Choroid plexus epithelial cell (primary cell): ENCODE measurements around the gene LCP2.
A peak's percentile ranks its signal among the peaks of the same experiment; 100 is the strongest.

Source experiments
- DNase-seq: peaks from one replicate; pipeline ENCODE4 v3.0.0-alpha.2; 2010; ENCODE audit warnings: low read depth
- H3K4me3 ChIP-seq: 2 replicates; pipeline ENCODE4 v1.5.1; 2011; ENCODE audit warnings: low read depth, mild to moderate bottlenecking, control low read depth, low read length, moderate library complexity
- TF ChIP-seq, protein P1 (sequence below): conservative IDR thresholded peaks from 2 replicates; pipeline ENCODE4 v1.5.1; 2011; ENCODE audit warnings: low read depth, mild to moderate bottlenecking, control low read depth, inconsistent platforms, low read length, moderate library complexity

LCP2 gene

DNA sequence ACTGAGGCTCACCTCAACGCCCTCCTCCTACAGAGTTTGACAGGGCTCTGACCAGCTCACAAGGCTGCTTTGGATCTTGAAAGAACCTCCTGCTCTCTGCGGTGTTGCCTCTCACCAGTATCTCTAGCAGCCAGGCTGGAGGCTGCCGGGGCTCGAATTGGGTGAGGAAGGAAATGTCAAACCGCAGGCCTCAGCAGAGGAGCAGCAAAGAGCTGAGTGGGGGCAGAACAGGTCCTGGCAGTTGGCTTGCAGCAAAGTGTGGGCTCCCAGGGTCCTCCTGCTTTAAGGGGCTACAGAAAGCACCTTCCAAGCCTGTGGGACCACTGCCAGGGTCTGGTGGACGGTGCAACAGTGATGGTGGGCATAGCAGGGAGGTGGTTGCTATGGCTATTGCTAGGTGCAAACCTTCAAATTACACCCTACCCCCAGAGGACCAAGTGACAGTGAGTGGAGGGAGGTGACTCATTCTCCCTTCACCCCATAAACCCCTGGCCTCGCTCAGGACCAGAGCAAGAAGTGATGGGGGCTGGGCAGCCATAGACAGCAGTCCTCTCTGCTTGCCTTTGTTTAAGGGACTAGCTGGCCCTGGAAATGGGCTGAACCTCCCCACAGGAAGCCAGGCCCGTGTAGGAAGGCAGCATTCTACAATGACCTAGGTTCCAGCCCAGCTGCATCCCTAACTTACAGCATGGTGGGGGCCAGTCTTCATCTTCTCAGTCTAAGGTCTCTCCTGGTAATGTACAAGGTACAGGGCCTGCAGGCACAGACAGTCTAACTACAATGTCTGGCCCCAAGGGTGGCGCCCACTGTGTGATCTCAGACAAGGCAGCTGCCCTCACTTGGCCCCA lies 18.7 kb downstream of the LCP2 start:
- peak; percentile 10 for DNase-seq
- no peak overlapping the region for H3K4me3 ChIP-seq
- TF ChIP-seq, protein P1, sequence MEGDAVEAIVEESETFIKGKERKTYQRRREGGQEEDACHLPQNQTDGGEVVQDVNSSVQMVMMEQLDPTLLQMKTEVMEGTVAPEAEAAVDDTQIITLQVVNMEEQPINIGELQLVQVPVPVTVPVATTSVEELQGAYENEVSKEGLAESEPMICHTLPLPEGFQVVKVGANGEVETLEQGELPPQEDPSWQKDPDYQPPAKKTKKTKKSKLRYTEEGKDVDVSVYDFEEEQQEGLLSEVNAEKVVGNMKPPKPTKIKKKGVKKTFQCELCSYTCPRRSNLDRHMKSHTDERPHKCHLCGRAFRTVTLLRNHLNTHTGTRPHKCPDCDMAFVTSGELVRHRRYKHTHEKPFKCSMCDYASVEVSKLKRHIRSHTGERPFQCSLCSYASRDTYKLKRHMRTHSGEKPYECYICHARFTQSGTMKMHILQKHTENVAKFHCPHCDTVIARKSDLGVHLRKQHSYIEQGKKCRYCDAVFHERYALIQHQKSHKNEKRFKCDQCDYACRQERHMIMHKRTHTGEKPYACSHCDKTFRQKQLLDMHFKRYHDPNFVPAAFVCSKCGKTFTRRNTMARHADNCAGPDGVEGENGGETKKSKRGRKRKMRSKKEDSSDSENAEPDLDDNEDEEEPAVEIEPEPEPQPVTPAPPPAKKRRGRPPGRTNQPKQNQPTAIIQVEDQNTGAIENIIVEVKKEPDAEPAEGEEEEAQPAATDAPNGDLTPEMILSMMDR = no peak

DNA sequence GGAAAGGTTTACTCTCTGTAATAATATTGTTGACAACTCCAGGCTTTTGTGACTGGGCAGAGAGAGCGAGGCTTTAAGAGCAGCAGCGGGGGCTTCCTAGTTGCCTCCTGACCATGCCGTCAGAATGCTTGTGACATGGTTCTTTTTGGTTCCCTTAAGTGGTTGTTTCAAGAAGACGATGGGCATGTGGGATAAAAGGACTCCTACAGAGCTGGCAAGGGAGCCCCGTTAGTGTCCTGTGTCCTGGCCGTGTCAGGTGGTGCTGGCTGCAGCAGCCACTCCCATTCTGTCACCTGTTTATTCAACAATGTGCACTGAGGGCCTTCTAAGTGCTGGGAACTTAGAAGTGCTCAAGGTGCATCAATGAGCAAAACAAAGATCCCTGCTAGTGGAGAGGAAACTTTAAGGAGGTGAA lies 19.7 kb downstream of the LCP2 start:
- H3K4me3 ChIP-seq = no peak overlapping the region
- DNase-seq = no peak

DNA sequence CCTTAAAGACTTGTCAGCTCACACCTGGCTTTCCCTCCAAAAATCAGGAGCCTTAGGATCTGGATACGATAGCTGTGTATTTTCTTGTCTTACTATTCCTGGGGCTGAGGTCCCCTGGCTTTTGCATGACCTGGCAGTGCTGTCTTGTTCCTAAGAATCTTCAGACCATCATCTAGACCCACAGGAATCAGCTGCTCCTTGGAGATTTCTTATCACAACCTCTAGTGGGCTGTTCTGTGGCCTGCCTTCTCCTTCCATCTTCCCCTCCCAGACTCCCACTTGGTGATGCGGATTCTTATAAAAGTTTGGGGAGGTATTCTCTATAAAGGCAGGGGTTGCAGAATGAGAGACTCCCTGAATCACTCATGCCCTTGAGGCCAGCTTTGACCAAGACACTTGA lies 21.4 kb downstream of the LCP2 start:
- no peak overlapping the region for H3K4me3 ChIP-seq
- TF ChIP-seq, protein P1 = no peak

More for the DNA sequence above, 19.7 kb downstream of the LCP2 start:
- TF ChIP-seq, protein P1 = no peak

DNA sequence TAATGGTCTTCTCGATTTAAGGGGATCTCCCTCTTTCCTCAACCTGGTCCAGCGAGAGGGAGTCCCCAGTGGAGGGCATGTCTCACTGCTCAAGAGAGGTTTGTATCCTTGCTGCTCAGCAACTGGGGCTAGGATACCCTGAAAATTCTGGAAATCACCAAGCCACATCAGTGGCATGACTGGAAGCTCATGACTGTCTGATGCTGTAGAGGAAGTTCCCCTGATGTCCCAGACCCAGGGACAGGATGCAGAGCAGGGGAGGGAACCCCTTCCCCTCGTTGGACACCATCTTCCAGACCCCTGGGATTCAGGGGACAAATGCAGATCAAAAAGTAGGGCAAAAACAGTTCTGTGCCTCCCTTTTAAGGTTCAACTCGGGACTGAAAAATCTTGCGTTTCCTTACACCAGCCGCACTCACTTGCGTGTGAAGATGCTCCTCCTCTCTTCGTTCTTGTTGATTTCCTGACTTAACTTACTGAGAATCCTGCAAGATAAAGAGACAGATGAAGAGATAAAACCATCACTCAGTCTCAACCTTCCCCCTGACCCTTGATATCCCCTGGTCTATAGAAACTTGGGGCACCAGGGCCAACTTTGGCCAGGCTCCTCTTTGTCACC lies 22.1 kb downstream of the LCP2 start:
- no peak for DNase-seq
- no peak overlapping the region for H3K4me3 ChIP-seq
- TF ChIP-seq, protein P1 = no peak

More for the DNA sequence above, 21.4 kb downstream of the LCP2 start:
- no peak for DNase-seq

DNA sequence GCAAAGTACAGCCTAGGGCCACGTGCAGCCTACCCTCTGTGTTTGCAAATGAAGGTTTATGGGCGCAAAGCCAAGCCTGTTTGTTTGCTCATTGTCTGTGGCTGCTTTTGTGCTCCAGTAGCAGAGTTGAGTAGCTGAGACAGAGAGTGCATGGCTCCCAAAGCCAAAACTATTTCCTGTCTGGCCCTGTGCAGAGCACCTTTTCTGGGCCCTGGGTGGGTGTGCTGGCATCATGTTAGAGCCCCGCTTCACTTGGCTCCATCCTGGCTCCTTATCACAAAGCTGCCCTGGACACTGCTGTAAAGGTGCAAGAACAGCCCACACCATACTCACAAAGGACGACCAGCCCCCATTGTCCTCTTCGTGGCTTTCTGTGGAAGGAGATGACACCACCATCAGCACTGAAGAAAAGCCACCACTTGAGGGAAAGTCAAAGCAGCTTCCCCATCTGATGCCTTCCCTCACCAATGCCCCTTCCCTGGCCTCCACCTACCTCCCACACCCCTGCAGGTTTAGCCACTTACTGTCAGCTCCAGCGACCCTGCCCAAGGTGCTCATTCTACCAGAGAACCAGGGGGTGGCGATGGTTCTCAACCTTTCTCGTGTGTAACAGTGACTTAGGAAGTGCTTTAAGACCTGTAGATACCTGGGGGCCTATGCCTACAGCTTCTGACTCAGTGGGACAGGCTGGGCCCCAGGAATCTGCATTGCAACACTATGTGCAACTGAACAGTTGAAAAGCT lies 23.4 kb downstream of the LCP2 start:
- DNase-seq = peak; percentile 40
- TF ChIP-seq, protein P1 = peak; percentile 30
- no peak overlapping the region for H3K4me3 ChIP-seq

DNA sequence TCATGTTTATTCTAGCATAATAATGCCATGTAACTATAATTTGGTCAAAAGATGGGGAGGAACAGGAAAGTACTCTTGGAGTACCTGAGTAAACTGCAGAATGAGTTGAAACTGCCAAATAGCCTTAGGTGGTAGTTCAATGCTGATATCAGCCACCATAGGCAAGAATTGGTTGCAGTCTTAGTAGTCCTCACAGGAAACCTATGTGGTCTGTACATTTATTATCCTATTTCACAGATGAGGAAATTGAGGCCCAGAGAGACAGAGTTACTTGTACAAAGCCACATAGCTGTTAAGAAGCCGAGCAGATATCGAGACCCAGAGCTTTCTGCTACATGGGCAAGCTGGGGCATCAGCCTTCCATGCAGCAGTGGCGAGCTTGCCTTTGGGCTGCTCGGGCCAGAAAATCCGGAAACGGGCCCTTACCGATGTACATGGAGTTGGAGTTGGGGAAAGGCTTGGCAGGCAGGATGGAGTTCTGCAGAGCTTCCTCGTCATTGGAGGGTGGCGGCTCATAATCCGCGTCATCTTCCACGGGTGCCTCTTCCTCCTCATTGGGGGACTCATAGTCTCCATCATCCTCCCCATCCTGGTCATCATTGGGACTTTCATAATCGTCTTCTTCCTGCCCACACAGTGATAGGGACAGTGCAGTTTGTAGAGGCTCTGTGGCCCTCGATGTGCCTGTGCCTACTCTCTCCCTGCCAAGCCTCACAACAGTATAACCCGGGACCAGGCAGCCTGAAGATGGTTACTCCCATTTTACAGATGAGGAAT lies 27.1 kb downstream of the LCP2 start:
- DNase-seq = no peak

More for the DNA sequence above, 27.1 kb downstream of the LCP2 start:
- H3K4me3 ChIP-seq = no peak overlapping the region
- TF ChIP-seq, protein P1 = no peak
